ENCODE data around the gene VAV1.

- TF ChIP-seq CTCF (conservative IDR thresholded peaks at IDR 0.05; ENCODE audit: low read depth, low read length): no peak
- no peak for TF ChIP-seq EZH2phosphoT487 (IDR thresholded peaks at IDR 0.05; ENCODE audit: borderline replicate concordance, low read length)
Measured at GRCh38 chr19:6730941-6731670, 41.4 kb upstream of the VAV1 start.
